CD14-positive monocyte (primary cell): ENCODE results near the gene ATPAF2. TPM values are rescaled to one million over a fixed set of nuclear protein-coding genes. Genes with fewer than 3 reads are reported as not detected.

ENCODE experiments used
- DNase-seq, 3 donors: peaks; one replicate each; pipeline ENCODE4 v3.0.0-alpha.2; 2011 to 2022
- H2AFZ ChIP-seq: 2 replicates; pipeline ENCODE4 v1.6.0; 2012; ENCODE audit warnings: mild to moderate bottlenecking, low read depth, low read length, inconsistent platforms; ENCODE audit not compliant: insufficient read depth, poor library complexity, severe bottlenecking
- H3K27ac ChIP-seq, 2 donors: 1 replicate in 1 of 2; 2 replicates in 1 of 2; pipeline ENCODE4 v1.5.1; 2012 to 2013; ENCODE audit warnings: low read length in 2 of 2, control low read depth in 1 of 2, inconsistent platforms in 1 of 2, low read depth in 1 of 2, mild to moderate bottlenecking in 1 of 2
- H3K27me3 ChIP-seq, 2 donors: one replicate each; pipeline versions ENCODE4 v1.6.0 to v1.6.1; 2011 to 2013; ENCODE audit warnings: low read length in 2 of 2; ENCODE audit not compliant: control insufficient read depth in 2 of 2, insufficient read depth in 2 of 2
- H3K36me3 ChIP-seq, 2 donors: replicated peaks in 1 of 2; 1 replicate in 1 of 2; 2 replicates in 1 of 2; pipeline versions ENCODE4 v1.5.1 to v1.6.1; 2012 to 2013; ENCODE audit warnings: low read length in 2 of 2, control low read depth in 1 of 2, inconsistent platforms in 1 of 2, mild to moderate bottlenecking in 1 of 2; ENCODE audit not compliant: insufficient read depth in 2 of 2, control insufficient read depth in 1 of 2
- H3K4me1 ChIP-seq, 2 donors: 1 replicate in 1 of 2; 2 replicates in 1 of 2; pipeline versions ENCODE4 v1.5.1 to v1.6.1; 2012 to 2013; ENCODE audit warnings: low read length in 2 of 2, control low read depth in 1 of 2, inconsistent platforms in 1 of 2, mild to moderate bottlenecking in 1 of 2, moderate library complexity in 1 of 2; ENCODE audit not compliant: insufficient read depth in 2 of 2, control insufficient read depth in 1 of 2
- H3K4me2 ChIP-seq: replicated peaks from 2 replicates; pipeline ENCODE3; 2012; ENCODE audit warnings: low read length, moderate library complexity, mild to moderate bottlenecking; ENCODE audit not compliant: poor library complexity, severe bottlenecking; ENCODE audit errors: extremely low read depth
- H3K4me3 ChIP-seq, 3 experiments: fragments of 200-600 bp in 1 of 3; sonication (generic) in 1 of 3; replicated peaks in 1 of 3; 1 replicate in 2 of 3; 2 replicates in 1 of 3; pipeline ENCODE4 v1.5.1; 2011 to 2013; ENCODE audit warnings: low read length in 3 of 3, mild to moderate bottlenecking in 3 of 3, control low read depth in 2 of 3, low read depth in 2 of 3, inconsistent platforms in 1 of 3, moderate library complexity in 1 of 3
- H3K79me2 ChIP-seq: 2 replicates; pipeline ENCODE4 v1.6.0; 2012; ENCODE audit warnings: mild to moderate bottlenecking, control low read depth, inconsistent platforms, low read length, moderate library complexity; ENCODE audit not compliant: insufficient read depth
- H3K9ac ChIP-seq: 2 replicates; pipeline ENCODE4 v1.6.0; 2017; ENCODE audit warnings: low read length, mild to moderate bottlenecking; ENCODE audit not compliant: insufficient read depth, poor library complexity, severe bottlenecking
- H3K9me3 ChIP-seq, 2 donors: replicated peaks in 1 of 2; 1 replicate in 1 of 2; 2 replicates in 1 of 2; pipeline versions ENCODE4 v1.5.1 to v1.6.1; 2012 to 2013; ENCODE audit warnings: low read length in 2 of 2, control low read depth in 1 of 2; ENCODE audit not compliant: control insufficient read depth in 1 of 2, insufficient read depth in 1 of 2
- H4K20me1 ChIP-seq: 2 replicates; pipeline ENCODE4 v1.6.0; 2012; ENCODE audit warnings: mild to moderate bottlenecking, low read length, control low read depth, moderate library complexity; ENCODE audit not compliant: insufficient read depth
- H3K27ac Mint-ChIP-seq, 7 donors: one replicate each; pipeline ENCODE4 v1.8.0; 2020; ENCODE audit warnings: mild to moderate bottlenecking in 7 of 7, mixed read lengths in 7 of 7, moderate library complexity in 6 of 7, inconsistent platforms in 2 of 7
- H3K27me3 Mint-ChIP-seq, 3 donors: one replicate each; pipeline ENCODE4 v1.8.0; 2021 to 2022; ENCODE audit warnings: low read depth in 3 of 3, mild to moderate bottlenecking in 3 of 3, mixed read lengths in 3 of 3, moderate library complexity in 3 of 3, inconsistent platforms in 1 of 3
- H3K36me3 Mint-ChIP-seq, 2 donors: one replicate each; pipeline ENCODE4 v1.8.0; 2020; ENCODE audit warnings: mixed read lengths in 2 of 2, inconsistent platforms in 1 of 2, mild to moderate bottlenecking in 1 of 2
- H3K4me1 Mint-ChIP-seq: one replicate; pipeline ENCODE4 v1.8.0; 2020; ENCODE audit warnings: mild to moderate bottlenecking, mixed read lengths
- H3K4me3 Mint-ChIP-seq, 2 donors: one replicate each; pipeline ENCODE4 v1.8.0; 2020; ENCODE audit warnings: mild to moderate bottlenecking in 2 of 2, mixed read lengths in 2 of 2, moderate library complexity in 1 of 2
- H3K9me3 Mint-ChIP-seq, 7 donors: one replicate each; pipeline ENCODE4 v1.8.0; 2020 to 2022; ENCODE audit warnings: mixed read lengths in 7 of 7, mild to moderate bottlenecking in 6 of 7, moderate library complexity in 6 of 7, inconsistent platforms in 2 of 7
- WGBS: methylation state at CpG from one replicate; pipeline ENCODE4 v1.1.5; 2013; ENCODE audit warnings: missing lambda C conversion rate; ENCODE audit not compliant: insufficient coverage; 5-methylcytosine and 5-hydroxymethylcytosine counted together
- intact Hi-C, 2 donors: fragments of 100-400 bp; cut with micrococcal nuclease; formaldehyde crosslinking; loops; one replicate each; pipeline versions ENCODE4 v1.15.0 to v1.15.1; 2023
- polyA plus RNA-seq, 3 donors: library from polyadenylated mRNA; depleted of rRNA in 1 of 3; unstranded in 2 of 3; stranded (reverse) in 1 of 3; fragments of 300-500 nt in 2 of 3; fragments of >200 nt in 1 of 3; fragmentation: Illumina TruSeq in 2 of 3; gene quantifications; 1 replicate in 2 of 3; 2 replicates in 1 of 3; pipeline ENCODE4 v1.2.3, GENCODE V29; 2012 to 2021
- TF ChIP-seq, protein P1 (sequence below): fragments of 200-600 bp; IDR thresholded peaks from one replicate; pipeline ENCODE4 v1.8.0; 2022; ENCODE audit warnings: antibody characterized with exemption, mild to moderate bottlenecking

Gene ATPAF2
- polyA plus RNA-seq, 3 donors = 41.3 to 50.8 (median 44.9) TPM

- intact Hi-C loops = no loop called here
- H3K4me3 Mint-ChIP-seq = no peak overlapping the region
- Histone ChIP-seq H3K4me2 (no peak overlapping the region), H3K9ac (no peak overlapping the region), H3K4me1 (peaks cover 0 to 6% of the 10 kb centered on the region in 2 donors), H3K79me2 (no peaks in the 10 kb centered on the region), H4K20me1 (no peaks in the 10 kb centered on the region), H3K36me3 (peaks cover 13 to 33% of the 10 kb centered on the region in 2 donors), H3K4me3 (no peak overlapping the region), H2AFZ (no peak overlapping the region), H3K27me3 (no peaks in the 10 kb centered on the region), H3K27ac (no peak overlapping the region), H3K9me3 (no peaks in the 10 kb centered on the region)
- H3K36me3 Mint-ChIP-seq = peaks cover 25 to 26% of the 10 kb centered on the region in 2 donors
- H3K27me3 Mint-ChIP-seq = peaks cover 0 to 10% (median 2%) of the 10 kb centered on the region in 3 donors
- no peaks in the 10 kb centered on the region for H3K9me3 Mint-ChIP-seq
- no CpG with 5 or more reads among the region's 2 CpGs for WGBS
- H3K4me1 Mint-ChIP-seq = peaks cover 7% of the 10 kb centered on the region
- DNase-seq = no peak
- TF ChIP-seq, protein P1, sequence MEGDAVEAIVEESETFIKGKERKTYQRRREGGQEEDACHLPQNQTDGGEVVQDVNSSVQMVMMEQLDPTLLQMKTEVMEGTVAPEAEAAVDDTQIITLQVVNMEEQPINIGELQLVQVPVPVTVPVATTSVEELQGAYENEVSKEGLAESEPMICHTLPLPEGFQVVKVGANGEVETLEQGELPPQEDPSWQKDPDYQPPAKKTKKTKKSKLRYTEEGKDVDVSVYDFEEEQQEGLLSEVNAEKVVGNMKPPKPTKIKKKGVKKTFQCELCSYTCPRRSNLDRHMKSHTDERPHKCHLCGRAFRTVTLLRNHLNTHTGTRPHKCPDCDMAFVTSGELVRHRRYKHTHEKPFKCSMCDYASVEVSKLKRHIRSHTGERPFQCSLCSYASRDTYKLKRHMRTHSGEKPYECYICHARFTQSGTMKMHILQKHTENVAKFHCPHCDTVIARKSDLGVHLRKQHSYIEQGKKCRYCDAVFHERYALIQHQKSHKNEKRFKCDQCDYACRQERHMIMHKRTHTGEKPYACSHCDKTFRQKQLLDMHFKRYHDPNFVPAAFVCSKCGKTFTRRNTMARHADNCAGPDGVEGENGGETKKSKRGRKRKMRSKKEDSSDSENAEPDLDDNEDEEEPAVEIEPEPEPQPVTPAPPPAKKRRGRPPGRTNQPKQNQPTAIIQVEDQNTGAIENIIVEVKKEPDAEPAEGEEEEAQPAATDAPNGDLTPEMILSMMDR = no peak
- H3K27ac Mint-ChIP-seq = no peak overlapping the region
Measured at GRCh38 chr17:18069101-18069500, 30.1 kb upstream of the ATPAF2 start.

- H3K27ac Mint-ChIP-seq = no peak overlapping the region
- Histone ChIP-seq H3K4me2 (no peak overlapping the region), H3K4me1 (peaks cover 0 to 6% of the 10 kb centered on the region in 2 donors), H3K9me3 (no peaks in the 10 kb centered on the region), H2AFZ (no peak overlapping the region), H3K9ac (no peak overlapping the region), H3K27me3 (no peaks in the 10 kb centered on the region), H3K27ac (no peak overlapping the region), H4K20me1 (no peaks in the 10 kb centered on the region), H3K36me3 (peaks cover 23 to 46% of the 10 kb centered on the region in 2 donors), H3K79me2 (no peaks in the 10 kb centered on the region), H3K4me3 (no peak overlapping the region)
- H3K36me3 Mint-ChIP-seq = peaks cover 39 to 46% of the 10 kb centered on the region in 2 donors
- H3K27me3 Mint-ChIP-seq = peaks cover 0 to 4% (median 0%) of the 10 kb centered on the region in 3 donors
- TF ChIP-seq, protein P1 = no peak
- no CpG with 5 or more reads among the region's 4 CpGs for WGBS
- H3K9me3 Mint-ChIP-seq = peaks cover 0 to 2% (median 0%) of the 10 kb centered on the region in 7 donors
- intact Hi-C loops = no loop called here
- H3K4me1 Mint-ChIP-seq = peaks cover 7% of the 10 kb centered on the region
- no peak overlapping the region for H3K4me3 Mint-ChIP-seq
- DNase-seq = no peak
Measured at GRCh38 chr17:18066866-18067265, 27.9 kb upstream of the ATPAF2 start.
